Measurements from ENCODE around the gene BBS4. TPM values are rescaled to one million over a fixed set of nuclear protein-coding genes. Genes with fewer than 3 reads are reported as not detected.

BBS4 gene, protein sequence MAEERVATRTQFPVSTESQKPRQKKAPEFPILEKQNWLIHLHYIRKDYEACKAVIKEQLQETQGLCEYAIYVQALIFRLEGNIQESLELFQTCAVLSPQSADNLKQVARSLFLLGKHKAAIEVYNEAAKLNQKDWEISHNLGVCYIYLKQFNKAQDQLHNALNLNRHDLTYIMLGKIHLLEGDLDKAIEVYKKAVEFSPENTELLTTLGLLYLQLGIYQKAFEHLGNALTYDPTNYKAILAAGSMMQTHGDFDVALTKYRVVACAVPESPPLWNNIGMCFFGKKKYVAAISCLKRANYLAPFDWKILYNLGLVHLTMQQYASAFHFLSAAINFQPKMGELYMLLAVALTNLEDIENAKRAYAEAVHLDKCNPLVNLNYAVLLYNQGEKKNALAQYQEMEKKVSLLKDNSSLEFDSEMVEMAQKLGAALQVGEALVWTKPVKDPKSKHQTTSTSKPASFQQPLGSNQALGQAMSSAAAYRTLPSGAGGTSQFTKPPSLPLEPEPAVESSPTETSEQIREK
- total RNA-seq, result 19.0 and 34.8 TPM in 2 replicates

DNA sequence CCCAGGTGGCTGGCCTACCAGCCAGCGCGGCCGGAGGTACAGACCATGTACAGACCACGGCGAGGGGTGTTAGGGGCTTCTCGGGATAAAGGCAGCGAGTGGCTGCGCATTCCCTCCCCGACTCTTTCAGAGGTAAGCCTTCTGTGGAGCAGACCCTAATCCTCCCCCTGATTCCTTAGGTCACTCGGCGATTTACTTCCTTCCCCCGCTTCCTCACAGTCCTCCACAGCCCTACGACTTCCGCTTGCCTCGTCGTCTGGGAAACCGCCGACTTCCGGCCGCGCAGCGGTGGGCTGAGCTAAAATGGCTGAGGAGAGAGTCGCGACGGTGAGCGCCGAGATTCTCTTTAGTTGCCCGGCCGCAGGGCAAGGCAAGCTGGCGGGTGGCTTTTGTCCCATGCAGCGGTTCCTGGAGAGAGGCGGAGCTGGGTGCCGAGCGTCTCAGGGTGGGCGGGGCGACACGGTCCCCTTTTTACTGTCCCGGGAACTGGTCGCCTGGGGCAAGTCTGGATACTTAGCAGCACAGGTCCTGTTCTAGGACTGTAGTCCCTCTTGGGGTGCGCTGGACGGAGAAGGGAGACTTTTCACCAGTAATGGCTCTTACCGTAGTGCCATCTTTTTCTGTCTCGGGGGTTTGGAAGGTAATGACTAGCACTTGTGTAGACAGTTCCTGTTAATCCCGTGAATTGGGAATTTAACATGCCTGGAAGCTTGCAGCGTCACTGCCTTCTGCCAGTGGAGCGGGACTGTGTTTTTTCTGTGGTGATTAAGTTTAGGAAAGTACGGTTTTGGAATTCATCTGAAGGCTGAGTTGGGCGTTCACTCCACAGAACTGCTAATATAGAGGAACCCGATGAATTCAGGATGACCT lies at the start of gene BBS4, which contains the start of gene HIGD2B:
Gene BBS4 (plus strand): TSS at position 283 of the 870 bp plus-strand sequence. CDS start 21 bp downstream, at position 304.
Gene HIGD2B (minus strand): TSS at position 258 of the 870 bp plus-strand sequence. CDS start 9,808 bp downstream, outside the sequence.

DNA sequence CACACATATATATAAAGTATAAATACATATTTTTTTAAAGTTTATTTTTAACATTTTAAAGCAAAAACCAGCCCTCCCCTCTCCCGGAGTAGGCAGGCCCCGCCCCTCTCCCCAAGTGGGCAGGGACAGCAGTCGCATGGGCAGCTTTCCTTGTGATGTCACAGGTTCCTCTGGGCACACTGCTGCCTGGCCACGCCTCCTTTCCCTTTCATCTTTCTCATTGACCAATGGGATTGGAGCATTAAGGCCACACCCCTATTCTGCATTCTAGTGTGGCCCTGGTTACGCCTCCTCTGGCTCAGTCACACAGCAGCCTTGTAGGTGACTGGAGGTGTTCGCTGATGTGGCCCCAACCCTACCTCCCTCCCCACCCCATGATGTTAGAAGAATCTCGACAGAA lies 31.6 kb upstream of the BBS4 start, which contains the start of gene GOLGA6B:
Gene GOLGA6B (plus strand): TSS at position 301 of the 400 bp plus-strand sequence. CDS start 41 bp downstream, at position 342.

DNA sequence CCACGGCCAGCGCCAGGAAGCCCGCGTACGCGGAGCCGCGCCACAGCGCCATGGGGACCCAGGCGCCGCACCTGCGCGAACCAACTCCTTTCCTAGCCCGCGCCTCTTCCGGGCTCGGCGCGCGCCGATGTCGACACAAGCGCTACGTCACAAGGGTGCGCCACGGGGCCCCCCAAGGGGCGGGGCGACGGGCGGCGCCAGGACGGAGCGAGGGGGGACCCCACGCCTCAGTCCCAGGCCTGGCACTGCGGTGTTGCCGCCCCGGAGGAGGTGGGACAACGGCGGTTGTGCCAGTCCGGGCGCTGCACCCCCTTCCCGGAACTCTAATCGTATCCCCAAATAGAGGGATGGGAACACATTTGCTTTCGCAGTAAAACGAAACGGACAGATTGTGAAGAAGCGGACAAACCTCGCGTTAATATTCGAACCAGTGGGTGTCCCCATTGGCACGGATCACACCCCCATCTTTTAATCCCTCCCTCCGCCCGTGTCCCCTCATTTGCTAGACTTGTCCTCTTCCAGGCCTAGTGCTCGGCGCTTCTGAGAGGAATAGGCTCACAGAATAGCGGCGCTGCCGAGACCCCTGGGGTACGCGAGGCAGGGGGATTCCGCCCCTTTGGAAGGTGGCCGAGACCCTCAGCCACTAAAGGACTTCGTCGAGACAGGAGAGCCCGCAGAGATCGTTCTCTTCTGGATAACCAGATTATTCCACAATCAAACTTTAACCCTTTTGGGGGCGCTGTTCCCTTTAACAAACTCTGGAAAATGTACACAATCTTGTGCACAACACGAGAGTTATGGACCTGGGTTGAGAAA lies 97.8 kb downstream of the BBS4 start, which contains the start of gene ADPGK:
Gene ADPGK (minus strand): TSS at position 119 of the 816 bp plus-strand sequence. CDS start 67 bp downstream, at position 52.

Small RNA genes within 50 kb of the gene (small RNA-seq; reads per million reads assigned to genes)
- not detected for gene RN7SL853P (ENCODE audit: low replicate concordance)

Other genes with a start within 250 kb of the BBS4 start
- gene ARIH1, start 211.9 kb upstream of the BBS4 start, total RNA-seq, result 34.6 and 37.7 TPM in 2 replicates
- not detected in 2 replicates for gene GOLGA6B, start 31.5 kb upstream of the BBS4 start, total RNA-seq
- gene HIGD2B, start within 50 bp of the BBS4 start, total RNA-seq, result not detected in 2 replicates
- 64.8 and 92.8 TPM in 2 replicates for gene ADPGK, start 97.6 kb downstream of the BBS4 start, total RNA-seq